HT-29 (cell line): Measurements from ENCODE around the gene HDAC11. TPM values are rescaled to one million over a fixed set of nuclear protein-coding genes. Genes with fewer than 3 reads are reported as not detected.
"Not testable (repeated sequence)": the region's sequence is repeated elsewhere in the genome, so short reads cannot be mapped to it uniquely, and the experiment has no call there.

Experiments
- DNase-seq: peaks from one replicate; pipeline ENCODE4 v3.0.0-alpha.2; 2015; ENCODE audit warnings: low spot score
- total RNA-seq: library from RNA; depleted of rRNA; stranded (reverse); fragments of >200 nt; shearing (Covaris generic); gene quantifications from 2 replicates; pipeline ENCODE4 v1.2.3, GENCODE V29; 2014

Gene HDAC11
- total RNA-seq, 1 experiment from 2014 or later = 10.5 TPM

DNA sequence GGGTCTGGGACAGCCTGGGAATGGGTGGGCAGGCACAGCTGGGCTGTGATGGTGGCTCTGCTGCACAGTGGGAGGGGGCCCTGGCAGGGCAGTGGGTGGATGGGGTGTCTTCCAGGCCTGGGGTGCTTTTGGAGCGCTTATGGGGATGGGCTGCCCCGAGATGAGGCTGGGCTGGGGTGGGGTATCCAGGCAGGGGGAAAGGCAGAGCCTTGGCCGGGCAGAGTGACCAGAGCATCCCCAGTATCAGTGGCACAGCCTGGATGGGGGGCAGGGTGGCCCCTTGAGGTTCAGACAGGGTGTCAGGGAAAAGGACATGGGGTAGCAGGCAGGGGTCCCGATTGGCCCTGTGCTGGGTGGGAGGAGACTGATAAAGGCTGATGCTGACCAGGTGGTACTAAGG, 26.6 kb downstream of the HDAC11 start:
- no peak for DNase-seq

DNA sequence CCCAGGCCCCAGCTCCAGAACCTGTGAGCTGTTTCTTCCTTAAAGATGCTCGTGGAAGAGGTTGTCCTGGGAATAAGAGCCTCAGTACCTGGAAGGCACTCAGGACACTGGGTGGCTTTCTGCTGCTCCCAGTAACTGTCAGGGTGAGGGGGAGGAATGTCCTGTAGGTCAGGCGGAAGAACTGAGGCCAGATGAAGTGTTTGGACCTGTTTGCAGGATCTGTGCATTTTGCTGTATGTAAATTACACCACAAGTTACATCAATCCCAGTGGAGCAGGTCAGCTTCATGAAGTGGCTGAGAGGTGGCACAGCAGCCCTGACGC, 27.1 kb downstream of the HDAC11 start:
- DNase-seq = no peak

DNA sequence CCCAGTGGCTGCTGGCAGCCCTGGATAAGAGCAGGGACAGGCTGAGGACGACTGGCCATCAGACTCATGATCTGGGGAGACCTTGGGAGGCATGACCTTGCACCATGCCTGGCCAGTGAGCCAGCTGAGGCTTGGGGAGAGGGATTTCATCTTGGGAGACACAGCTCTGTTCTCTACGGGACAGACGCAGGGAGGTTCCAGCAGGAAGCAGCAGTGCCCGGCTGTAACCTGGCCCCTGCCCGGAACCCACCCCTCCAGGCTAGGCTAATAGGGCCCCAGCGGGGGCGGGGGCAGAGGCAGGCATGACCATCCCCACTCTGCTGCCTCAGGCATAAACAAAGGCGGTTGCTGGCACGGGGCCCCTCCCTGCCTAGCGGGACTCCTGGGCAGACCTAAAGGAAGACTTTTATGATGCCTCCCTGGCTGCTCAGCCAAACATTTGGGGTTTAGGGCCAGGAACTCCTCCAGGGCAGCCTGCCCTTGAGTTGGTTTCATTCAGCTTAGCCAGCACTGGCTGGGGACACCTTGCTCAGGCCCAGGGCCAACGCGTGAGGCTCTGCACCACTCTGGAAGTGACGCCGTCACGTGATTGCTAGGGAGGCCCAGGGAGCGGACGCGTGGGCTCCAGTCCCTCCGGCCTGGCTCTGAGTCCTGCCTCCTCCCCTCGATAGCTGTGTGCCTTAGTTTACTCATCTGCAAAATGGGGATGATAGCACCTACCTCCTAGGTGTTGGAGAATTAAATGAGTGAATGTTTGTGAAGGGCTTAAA, 27.6 kb downstream of the HDAC11 start:
- no peak for DNase-seq

DNA sequence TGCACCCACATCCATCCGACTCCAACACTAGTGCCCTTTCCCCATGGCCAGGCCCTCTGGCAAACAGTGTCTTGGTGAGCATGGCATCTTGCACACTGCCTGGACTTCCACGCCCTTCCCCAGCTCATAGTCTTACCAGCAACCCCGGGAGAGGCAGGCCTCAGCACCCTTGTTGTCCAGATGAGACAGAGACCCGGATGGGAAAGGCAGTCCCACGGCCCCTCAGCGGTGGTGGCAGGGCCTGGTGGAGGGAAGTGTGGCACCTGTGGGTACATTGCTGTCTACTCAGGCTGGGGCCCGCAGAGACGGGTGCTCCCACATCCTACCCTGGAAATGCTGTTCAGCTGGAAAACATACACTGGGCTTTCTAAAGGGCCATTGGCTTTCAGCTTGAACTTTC, 28.4 kb downstream of the HDAC11 start:
- DNase-seq = no peak

DNA sequence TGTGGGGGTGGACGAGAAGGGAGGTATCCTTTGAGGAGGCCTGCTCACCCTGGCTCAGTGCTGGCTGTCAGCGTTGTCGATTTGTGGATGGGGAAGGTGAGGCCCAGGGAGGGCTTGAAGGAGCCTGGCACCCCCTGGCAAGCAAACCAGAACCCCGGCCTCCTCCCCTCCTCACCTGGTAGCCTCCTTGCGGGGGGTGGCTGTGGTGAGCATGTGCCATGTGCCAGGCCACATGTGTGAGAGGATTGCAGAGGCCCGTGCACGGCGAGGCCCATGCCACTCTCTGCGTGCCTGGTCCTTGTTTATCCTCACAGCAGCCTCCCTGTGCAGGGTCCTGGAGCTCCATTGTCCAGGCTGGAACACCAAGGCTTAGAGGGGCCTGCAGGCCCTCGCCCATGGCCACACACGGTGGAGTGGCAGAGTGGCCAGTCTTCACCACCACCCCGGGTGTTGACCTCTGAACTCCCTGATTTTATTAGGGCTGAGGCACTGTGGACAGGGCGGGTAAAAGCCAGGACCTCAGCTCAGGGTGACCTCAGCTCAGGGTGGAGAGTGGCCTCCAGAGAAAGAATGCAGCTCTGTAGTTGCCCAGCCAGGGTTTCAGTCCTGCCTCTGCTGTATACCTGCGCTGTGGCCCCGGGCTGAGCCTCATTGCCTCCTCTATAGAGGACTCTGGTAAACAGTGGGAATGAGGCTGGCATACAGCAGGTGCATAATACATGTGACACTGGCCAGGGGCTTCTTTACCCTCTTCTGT, 29.1 kb downstream of the HDAC11 start:
- DNase-seq = no peak

DNA sequence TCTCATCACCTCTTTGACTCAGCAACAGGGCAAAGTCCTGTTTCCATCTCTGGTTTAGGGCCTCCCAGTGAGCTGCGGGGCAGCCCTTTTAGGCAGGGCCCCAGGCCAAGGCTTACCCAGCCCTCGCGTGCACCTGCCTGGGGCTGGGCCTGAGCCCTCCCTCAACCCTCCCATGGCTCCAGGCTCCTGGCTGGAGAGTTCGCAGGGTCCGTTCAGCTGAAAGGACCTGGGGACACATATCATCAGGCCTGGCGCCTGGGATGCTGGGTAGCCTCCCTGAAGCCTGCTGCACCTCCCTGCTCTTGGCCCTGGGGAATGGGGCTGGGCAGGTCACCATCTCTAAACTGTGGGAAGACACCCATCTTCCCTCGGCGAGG, 29.7 kb downstream of the HDAC11 start:
- no peak for DNase-seq

DNA sequence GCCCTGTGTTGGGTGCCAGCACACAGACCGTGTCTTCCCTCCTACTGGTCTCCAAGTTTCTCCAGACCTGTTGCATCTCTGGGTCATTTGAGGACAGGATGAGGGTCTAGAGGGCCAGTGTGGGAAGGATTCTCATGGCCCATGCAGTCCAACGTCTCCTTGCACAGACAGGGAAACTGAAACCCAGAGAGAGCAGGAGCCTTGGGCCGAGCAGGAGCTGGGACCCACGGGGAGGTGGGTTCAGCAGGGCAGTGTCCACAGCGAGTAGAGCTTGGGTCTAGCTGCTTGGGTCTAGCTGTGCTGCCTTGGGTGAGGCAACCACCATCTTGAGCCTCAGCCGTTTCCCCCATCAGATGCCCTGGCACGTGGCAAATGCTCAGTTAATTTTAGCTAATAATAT, 32.3 kb downstream of the HDAC11 start:
- DNase-seq = no peak

DNA sequence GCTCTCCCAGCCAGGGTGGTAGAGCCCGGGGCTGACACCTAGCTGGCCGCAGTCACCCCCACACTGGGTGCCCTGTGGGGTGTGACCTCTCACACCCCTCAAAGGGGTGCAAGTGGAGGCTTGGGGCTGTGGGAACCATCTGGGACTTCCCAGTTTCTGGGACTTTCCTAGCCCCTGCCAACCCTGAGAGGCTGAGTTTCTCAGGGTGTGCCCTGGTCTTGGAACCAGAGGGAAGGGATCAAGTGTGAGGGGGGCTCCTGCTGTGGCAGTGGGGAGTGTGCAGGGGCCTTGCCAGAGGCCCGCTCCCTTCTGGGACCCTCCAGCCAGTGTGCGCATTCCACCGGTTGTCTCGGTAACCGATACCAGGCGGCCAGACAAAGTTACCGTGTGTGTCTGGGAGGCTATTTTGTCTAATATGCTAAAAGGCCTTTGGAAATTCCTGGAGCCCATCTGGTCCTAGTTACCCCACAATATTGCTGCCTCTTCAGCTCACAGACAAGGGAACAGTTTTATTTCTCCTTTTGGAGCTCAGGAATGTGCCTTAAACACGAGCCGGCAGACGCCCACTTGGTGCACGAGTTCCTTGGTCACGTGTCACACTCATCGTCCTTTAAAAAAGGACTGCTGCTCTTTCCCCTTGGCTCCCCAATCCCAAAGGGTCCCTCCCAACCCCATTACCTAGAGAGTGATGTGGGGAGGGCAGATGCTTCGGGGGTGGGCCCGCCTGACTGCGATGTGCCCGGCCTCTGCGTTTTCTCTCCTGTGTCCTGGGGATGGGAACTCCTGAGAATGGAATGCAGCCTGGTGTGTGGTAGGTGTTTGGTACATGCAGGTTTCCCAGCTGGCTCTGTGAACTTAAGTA, 33.2 kb downstream of the HDAC11 start:
- no peak for DNase-seq

DNA sequence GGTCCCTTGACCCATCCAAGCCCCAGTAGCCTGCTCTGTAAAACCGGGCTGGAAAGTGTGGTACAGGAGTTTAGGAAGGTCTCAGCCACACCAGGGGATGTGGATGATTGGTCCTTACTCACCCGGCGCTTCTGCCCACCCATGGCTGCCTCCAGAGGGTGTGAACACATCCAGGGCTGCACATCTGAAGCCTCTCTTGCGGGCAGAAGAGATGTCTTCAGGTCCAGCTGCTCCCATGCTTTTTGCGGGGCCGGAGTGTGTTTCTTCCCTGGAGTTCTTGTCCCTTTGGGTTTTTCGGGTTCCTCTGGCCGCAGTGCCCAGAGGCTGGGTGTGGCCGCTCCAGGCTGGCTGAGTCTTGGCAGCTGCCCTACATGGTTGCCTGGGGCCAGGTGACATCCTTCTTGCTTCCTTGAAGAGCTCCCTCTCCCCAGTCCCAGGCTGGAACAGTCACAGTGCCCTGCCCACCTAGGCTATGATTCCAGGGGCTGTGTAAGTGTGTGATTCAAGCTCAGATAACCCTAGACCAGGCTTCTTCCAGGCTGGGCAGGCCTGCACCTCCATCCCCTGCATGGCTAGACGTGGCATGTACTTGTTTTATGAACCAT, 33.9 kb downstream of the HDAC11 start:
- DNase-seq = no peak

DNA sequence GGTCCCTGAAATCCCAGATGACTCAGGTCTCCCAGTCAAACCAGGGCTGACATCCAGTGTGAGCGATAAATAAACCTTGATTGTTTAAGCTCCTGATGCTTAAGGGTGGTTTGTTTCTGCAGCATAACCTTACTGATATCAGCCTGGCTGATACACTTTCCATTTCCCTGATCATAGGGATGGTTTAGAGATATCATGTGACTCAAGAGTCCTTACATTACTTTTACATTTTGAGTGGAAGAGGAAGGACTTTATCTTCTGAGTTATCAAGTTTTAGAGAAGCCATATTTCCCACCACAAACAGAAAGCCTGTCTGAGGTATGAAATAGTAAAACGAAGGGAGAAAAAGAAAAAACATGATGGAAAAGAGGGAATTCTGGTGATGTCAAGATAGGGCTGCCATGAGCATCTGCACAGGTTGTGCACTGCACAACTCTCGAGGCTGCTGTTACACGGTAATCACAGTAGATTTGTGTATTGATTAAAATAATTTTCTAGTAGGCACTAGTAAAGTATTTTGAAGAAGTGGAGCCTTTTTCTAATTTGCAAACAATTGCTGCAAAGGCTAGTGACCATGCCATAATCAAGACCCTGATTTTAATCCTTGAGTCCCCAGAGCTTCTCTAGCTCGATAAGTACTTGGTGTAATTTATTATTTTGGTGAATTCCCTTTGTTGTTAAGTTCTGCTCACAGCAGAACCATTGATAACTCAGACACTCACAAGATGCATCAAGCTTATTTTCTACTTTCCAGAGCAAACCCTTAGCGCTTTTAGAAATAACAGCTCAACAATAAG, 34.7 kb downstream of the HDAC11 start:
- no peak for DNase-seq

DNA sequence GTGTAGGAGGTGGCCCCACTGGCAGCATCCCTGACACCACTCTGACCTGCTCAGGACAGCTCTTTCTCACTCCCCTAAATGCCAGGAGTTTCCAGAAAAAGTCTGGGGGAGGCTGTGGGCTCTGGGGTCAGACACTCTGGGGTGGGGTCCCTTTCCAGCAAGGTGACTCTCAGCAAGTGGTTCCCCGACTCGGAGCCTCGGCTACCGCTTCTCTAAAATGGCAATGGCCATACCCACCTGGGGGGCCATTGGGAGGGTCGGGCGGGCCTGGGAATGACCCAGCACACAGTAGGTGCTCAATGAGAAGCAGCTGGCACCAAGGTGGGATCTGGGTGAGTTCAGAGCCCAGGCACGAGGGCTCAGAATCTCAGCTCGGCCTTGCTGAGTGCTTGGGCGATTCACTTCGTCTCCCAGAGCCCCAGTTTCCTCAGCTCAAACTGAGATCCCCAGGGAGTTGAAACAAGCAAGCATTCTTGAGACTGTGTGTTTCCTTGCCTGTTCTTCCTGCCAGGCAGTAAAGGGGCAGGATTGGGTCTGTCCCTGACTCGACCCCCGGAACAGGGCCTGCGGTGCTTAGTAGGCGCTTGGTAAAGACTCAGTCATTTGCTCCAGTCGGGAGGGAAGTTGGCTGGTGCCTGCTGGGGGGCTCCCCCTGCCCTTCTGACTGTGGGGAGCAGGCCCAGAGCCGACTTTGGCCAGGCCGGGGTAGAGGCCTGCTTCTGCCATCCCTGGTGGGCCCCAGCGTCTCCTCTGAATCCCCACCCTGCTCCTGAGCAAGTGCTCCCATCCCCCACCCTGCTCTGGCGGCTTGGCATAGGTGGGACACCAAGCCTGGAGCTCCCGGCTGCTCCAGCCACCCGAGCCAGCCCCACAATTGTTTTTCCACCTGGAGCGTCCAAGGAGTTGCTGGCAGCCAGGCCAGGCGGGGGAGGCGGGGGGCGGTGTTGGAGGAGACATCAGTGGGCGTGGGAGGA, 36.0 kb downstream of the HDAC11 start:
- no peak for DNase-seq

DNA sequence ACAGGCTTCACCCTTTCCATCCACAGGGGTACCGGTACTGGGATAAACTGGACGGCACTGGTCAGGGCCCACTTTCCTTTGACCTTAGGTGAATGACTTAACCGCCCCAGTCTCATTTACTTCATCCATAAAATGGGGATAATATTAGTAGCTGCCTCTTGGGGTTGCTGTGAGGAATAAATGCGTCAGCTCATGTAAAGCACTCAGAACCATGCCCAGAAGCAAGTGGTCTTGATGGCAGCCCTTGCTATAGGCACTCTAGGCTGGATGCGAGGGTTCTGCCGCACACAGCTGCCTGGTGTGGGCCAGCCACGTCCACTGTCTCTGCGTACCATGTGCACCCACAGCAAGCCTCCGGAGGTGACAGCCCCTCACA, 36.6 kb downstream of the HDAC11 start:
- DNase-seq = no peak

DNA sequence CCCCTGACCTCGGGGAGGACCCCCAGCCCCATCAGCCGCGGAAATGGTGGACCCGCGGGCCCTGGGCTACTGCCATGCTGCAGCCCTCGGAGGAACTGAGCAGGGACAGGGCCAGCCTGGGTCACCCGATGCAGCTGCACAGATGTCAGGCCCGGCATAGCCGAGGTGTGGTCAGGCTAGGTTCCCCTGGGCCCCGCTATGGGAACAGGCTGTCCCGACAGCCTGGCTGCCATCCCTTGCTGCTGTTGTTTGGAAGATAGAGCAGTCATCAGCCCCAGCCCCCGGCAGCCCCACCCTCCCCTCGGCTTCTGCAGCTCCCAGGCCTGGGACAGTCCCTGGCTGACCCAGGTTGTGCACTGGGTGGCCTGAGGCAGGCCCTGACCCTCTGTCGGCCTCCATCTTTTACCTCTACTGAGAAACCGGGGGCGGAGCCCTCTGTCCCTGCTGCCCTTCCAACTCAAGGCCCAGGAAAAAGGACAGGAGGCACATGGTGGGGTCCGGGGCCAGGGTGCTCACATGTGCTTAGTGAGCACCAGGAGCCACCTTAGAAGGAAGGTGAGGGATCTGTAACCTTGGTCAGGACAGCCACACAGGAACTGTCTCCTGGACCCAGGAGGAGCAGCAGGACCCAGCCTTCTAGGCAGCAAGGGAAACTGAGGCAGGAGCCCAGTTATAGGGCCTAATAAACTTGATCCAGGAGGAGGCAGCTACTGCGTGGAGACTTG, 37.3 kb downstream of the HDAC11 start:
- DNase-seq = no peak

DNA sequence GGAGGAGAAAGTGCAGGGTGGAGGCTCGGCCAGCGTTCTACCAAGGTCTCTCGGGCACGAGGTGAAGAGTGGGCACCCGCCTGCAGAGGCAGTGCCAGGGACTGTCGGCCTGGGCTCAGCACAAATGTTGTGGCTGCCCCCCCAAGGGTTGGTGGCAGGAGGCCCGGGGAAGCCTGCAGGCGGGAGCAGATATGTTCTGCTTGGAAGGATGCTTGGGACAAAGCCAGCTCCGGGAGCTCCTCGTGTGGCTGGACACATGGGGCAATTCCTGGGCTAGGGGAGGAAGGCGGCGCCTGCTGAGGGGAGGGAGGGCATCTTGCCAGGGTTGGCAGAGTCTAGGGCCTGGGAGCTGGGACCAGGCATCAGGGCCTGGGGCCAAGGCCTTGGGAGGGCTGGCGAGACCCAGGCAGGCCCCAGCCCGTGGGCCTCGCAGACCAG, 38.4 kb downstream of the HDAC11 start:
- DNase-seq = no peak

DNA sequence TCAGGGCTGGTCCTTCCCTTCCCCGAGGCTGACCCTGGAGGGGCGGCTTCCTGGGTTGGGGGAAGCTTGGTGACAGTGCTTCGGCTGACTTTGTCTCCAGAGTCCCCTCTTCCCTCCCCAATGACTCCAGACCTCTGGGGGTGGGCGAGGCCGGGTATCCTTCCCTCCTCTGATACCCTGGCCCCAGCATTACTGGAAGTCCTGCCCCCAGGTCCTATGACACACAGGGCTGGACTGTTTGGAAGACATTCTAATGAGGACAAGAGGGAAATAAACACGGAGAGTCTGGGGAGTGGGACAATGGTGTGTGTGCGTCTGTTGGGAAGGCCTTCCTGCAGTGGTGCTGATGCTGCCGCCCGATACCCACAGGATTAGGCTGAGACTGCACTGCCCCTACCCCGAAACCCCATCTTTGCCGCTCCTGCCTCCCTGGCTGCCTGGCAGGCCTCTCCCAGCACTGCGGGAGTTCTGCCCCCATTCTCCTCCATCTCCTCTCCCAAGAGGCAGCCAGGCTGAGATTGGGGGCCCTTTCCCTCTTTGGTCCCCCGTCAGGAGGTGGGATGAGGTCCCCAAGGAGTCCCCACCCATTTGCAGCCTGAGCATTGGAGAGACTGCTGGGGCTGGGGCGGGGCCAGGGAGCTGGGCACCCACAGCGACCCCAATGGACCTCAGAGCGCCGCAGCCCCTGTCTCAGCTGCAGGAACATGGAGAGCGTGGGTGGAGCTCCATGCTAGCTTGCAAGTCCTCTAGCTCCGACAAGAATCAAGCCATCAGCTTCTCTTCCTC, 39.1 kb downstream of the HDAC11 start:
- DNase-seq = no peak

DNA sequence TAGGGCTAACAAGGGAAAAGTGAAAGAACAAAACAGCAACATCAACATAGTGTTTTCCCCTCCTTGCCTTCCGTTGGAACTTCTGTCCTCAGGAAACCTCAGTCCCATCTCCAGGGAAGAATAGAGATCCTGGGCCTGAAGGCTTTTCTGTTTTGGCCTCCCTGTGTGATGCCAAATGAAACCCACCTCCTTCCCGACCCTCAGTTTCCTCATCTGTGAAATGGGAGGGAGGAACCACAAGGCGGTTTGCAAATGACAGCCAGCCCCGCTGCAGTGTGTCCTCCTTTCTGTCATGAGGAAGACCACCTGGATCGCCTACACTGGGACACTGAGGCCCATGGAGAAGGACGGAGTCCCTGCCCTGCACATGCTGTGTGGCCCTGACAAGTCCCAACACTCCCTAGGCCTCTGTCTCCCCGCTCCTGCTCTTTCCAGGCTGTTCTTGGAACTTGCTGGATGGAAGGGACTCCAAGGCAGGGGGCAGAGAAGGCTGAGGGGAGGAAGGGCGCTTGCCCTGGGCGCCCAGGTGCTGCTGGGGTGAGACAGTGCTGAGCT, 40.3 kb downstream of the HDAC11 start:
- DNase-seq = no peak

DNA sequence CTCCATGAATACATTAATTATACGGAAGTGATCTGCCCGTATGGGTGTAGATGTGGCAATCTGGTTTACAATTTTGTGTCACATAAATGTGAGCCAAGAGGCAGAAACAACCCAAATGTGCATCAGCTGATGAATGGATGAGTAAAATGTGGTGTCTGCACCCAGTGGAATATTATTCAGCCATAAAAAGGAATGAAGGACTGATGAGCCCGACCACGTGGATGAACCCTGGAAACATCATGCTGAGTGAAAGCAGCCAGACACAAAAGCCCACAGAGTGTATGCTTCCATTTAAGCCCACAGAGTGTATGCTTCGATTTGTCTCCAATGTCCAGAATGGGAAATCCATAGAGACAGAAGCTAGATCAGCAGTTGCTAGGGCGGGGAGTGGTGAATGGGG, 41.2 kb downstream of the HDAC11 start:
- DNase-seq = no peak

DNA sequence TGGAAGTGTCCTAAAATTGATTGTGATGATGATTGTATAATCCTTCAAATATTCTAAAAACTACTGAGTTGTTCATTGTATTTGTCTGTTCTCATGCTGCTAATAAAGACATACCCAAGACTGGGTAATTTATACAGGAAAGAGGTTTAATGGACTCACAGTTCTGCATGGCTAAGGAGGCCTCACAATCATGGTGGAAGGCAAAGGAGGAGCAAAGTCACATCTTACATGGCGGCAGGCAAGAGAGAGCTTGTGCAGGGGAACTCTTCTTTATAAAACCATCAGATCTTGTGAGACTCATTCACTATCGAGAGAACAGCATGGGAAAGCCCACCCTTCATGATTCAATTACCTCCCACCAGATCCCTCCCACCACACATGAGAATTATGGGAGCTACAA, 41.6 kb downstream of the HDAC11 start:
- not testable (repeated sequence) for DNase-seq
